TTC549 (cell line): ENCODE results near the gene ABHD12B.
"Not testable (repeated sequence)": the region's sequence is repeated elsewhere in the genome, so short reads cannot be mapped to it uniquely, and the experiment has no call there.

Source experiments
- FAIRE-seq: peaks from 2 replicates; lab custom pipeline; 2012; peaks lifted over from hg19 to GRCh38; lab: Jason Lieb, UNC

The ABHD12B gene

DNA sequence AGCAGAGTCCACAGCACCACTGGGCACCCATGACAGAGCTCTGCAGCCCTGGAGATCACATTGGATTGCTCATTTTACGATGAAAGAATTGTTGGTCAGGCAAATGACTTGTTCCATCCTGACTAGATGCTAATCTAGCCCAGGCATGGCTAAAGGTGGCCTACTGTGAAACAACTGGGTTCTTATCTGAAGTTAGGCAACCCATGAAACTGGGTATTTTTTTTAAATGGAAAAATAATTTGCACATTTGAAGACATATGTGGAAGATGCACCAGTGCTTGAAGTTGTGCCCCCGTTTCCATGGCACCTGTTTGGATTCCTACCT lies 64.1 kb downstream of the ABHD12B start:
- no peak for FAIRE-seq

DNA sequence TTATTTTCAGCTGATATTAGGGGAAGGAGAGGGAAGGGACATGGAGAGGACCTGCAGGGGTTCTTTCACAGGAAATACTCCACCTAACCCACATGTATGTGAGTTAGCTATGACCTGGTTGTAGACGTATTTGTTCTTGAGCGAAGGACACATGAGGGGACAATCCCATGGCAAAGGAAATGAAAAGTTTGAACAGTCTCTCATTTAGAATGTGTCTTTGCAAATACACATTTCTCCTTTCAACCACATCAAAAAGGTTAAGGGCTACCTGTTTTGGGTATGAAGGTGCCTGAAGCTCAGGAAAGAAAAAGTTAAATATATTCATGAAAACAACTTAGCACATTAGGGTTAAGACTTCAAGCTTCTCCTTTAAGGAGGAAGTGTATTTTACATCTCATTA lies 65.0 kb downstream of the ABHD12B start:
- no peak for FAIRE-seq

- FAIRE-seq: no peak
Observed at GRCh38 chr14:50937325-50937724, 65.5 kb downstream of the ABHD12B start.

- FAIRE-seq: no peak
Observed at GRCh38 chr14:50937800-50938199, 65.9 kb downstream of the ABHD12B start.

GRCh38 chr14:50941151-50941550 lies 69.3 kb downstream of the ABHD12B start:
- no peak for FAIRE-seq

DNA sequence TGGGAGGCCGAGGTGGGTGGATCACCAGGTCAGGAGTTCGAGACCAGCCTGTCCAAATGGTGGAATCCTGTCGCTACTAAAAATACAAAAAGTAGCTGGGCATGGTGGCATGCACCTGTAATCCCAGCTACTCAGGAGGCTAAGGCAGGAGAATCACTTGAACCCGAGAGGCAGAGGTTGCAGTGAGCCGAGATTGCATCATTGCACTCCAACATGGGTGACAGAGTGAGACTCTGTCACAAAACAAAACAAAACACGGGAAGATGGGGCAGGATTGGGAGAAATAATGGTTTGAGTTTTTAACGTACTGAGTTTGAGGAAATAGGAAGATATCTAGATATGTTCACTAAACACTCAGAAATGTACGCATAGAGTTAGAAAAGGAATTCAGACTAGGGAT lies 69.8 kb downstream of the ABHD12B start:
- FAIRE-seq: not testable (repeated sequence)

DNA sequence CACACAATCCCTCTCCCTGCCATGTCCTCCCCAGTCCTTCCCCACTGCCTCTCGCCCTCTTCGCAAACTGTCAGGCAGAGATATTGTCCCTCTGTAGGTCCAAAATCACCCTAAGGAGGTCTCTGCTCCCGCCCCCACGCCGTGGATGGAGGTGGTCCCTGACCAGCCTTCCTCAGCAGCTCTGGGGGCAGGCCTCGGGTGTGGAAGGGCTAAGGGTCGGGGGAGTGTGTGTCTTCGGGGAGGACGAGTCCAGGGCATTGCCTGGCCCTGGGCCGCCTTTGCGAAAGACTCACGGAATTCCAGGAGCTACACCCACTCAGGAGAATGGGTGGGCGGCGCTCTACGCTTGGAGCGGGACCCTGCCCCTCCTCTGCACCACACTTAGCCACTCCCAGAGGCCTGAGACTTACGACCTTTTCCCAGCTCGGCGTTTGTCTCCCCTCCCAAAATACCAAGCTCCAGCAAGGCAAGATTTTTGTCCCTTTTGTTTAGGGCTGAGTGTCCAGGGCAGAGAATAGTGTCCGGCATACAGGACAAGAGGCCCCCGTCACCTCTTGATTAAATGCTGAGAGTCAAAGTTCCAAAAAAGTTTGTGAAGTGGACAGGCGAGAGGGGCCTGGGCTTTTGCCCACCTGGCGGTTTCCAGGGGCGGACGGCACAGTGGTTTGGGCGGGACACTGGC lies 71.5 kb downstream of the ABHD12B start:
- FAIRE-seq: no peak

DNA sequence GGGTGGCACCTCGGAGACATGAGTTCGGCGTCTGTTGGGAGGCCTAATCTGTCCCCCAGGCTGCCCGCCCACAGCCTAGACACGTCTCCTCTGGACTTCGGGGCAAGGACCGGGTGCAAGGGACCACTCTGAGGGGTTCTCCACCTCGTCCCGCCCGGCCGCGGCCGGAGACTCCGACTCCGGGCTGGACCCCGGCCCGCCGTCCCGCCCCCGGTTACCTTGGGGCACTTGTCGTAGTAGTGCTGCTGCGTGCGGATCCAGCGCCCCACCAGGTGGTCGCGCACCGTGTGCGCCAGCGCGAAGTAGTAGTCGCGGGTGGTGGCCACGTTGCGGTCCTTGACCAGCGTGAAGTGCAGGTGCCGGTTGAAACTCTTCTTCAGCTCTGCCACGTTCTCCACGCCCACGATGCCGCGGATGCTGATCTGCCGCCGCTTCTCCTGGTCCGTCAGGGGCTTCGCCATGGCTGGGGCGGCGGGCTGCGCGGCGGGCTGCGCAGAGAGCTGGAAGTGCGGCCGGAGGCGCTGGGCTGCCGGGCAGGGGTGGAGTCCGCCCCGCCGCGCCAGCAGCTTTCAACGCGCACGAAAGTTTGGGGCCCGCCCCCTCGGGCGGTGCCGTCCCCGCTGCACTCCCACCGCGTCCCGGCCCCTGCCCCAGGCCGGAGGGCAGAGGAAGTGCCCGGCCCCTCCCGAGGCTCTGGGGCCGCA lies 72.2 kb downstream of the ABHD12B start, which contains the start of gene PYGL:
Gene PYGL (minus strand): TSS at position 541 of the 704 bp plus-strand sequence. CDS start 80 bp downstream, at position 461.
- FAIRE-seq: no peak

GRCh38 chr14:50944647-50945413 lies 73.0 kb downstream of the ABHD12B start:
- FAIRE-seq: no peak

DNA sequence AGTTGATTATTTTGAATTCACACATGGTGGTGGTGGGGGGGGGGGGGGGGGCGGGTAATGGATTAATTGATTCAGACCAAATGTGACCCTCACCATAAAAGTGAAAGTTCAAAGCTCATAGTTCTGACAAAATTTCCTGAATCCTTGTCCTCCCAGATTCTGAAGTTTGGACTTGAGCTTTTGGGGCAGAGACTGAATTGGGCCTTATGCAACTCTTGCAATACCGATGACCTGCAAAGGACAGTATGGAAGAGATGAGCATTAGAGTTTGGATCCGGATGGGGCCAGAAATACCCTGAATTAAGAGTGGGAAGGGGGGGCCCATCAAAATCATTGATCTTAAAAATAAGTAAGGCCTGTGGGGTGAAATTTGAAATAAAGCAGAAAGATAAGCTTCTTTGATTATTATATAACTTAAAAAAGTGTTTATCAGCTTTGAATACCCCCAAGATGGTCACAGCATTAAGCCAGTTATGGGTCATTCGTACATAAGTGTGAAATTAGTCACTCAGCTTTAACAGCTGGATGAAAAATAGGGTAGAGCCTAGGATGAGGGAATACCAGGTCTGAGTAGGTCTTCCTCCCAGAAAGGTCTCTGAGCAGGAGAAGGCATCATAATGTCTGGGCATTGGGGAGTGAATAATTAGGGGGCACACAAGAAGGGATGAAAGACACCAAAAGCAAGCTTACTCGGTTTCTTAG lies 74.5 kb downstream of the ABHD12B start:
- no peak for FAIRE-seq

GRCh38 chr14:50947446-50947845 lies 75.6 kb downstream of the ABHD12B start:
- FAIRE-seq: no peak

- FAIRE-seq: no peak
Observed at GRCh38 chr14:50948205-50948604, 76.4 kb downstream of the ABHD12B start.

DNA sequence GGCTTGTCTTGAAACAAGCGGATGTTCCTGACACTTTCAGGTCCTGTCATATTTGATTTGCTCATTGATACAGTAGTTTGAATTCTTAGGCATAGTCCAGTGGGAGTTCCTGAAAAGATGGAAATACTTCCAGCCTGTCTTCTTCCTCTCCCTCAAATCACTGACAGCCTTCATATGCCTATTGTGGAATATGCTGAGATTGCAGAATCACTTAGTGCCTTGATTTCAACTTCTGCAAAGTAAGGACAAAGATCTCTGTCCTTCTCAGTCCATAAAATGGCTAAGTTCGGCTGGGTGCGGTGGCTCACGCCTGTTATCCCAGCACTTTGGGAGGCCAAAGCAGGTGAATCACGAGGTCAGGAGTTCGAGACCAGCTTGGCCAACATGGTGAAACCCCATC lies 79.2 kb downstream of the ABHD12B start:
- FAIRE-seq: no peak

DNA sequence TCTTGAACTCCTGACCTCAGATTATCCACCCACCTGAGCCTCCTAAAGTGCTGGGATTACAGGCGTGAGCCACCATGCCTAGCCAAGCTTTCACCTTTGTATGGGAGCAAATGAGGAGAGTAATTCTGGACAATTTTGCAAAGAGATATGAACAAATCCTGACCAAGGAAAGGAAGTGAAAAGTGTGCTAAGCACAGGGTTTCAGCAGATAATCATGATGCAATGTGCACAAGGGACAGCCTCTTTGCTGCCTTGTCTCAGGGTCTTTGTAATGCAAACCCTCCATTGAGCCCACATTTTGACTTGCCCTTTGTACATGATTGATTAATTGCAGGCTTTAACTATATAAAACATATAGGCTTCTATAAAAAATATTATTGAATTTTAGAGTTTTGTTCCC lies 81.6 kb downstream of the ABHD12B start:
- FAIRE-seq: no peak
